SK-N-SH treated with all-trans-retinoic acid at 6 μM for 48 hours (cell line): ENCODE results near the gene ARHGAP10.

Source experiments
- ATAC-seq: fragments of 200-7000 bp; cut with Tn5 transposase; 3 replicates; pipeline ENCODE4 v1.9.1; 2020; ENCODE audit warnings: mild to moderate bottlenecking, moderate library complexity
- ARNTL ChIP-seq: fragments of 450-650 bp; formaldehyde crosslinking; IDR thresholded peaks from 2 replicates; pipeline ENCODE4 v1.5.0; 2020; ENCODE audit warnings: low read depth, mild to moderate bottlenecking, moderate library complexity, borderline replicate concordance
- BACH2 ChIP-seq: fragments of 250-450 bp; sonication (Bioruptor Pico); IDR thresholded peaks from 2 replicates; pipeline ENCODE4 v1.9.0; 2021; ENCODE audit warnings: mild to moderate bottlenecking, borderline replicate concordance
- CSRNP3 ChIP-seq: fragments of 250-450 bp; sonication (Bioruptor Pico); IDR thresholded peaks from 2 replicates; pipeline ENCODE4 v1.5.1; 2021; ENCODE audit warnings: mild to moderate bottlenecking, moderate library complexity
- ESRRG ChIP-seq: fragments of 250-450 bp; sonication (Bioruptor Pico); IDR thresholded peaks from 2 replicates; pipeline ENCODE4 v1.6.1; 2021; ENCODE audit warnings: mild to moderate bottlenecking
- ISL1 ChIP-seq: fragments of 250-450 bp; sonication (Bioruptor Pico); IDR thresholded peaks from 2 replicates; pipeline ENCODE4 v2.1.2; 2022; ENCODE audit warnings: mild to moderate bottlenecking, moderate library complexity
- PATZ1 ChIP-seq: fragments of 250-450 bp; sonication (Bioruptor Pico); IDR thresholded peaks from 2 replicates; pipeline ENCODE4 v1.8.0; 2020; ENCODE audit warnings: mild to moderate bottlenecking, moderate library complexity, borderline replicate concordance
- POU6F1 ChIP-seq: fragments of 250-450 bp; sonication (Bioruptor Pico); IDR thresholded peaks from 2 replicates; pipeline ENCODE4 v1.8.0; 2021; ENCODE audit warnings: low read depth, mild to moderate bottlenecking, moderate library complexity, borderline replicate concordance
- PPARA ChIP-seq: fragments of 250-450 bp; sonication (Bioruptor Pico); IDR thresholded peaks from 2 replicates; pipeline ENCODE4 v1.5.0; 2020; ENCODE audit warnings: mild to moderate bottlenecking, borderline replicate concordance
- RARB ChIP-seq: fragments of 250-450 bp; sonication (Bioruptor Pico); IDR thresholded peaks from 2 replicates; pipeline ENCODE4 v1.8.0; 2021; ENCODE audit warnings: mild to moderate bottlenecking, moderate library complexity
- SNAI2 ChIP-seq: fragments of 250-450 bp; sonication (Bioruptor Pico); IDR thresholded peaks from 2 replicates; pipeline ENCODE4 v1.5.0; 2020; ENCODE audit warnings: mild to moderate bottlenecking, moderate library complexity
- TCF4 ChIP-seq: fragments of 250-450 bp; sonication (Bioruptor Pico); IDR thresholded peaks from 2 replicates; pipeline ENCODE4 v1.8.0; 2021; ENCODE audit warnings: mild to moderate bottlenecking, moderate library complexity, borderline replicate concordance
- TOX ChIP-seq: fragments of 250-450 bp; sonication (Bioruptor Pico); IDR thresholded peaks from 2 replicates; pipeline ENCODE4 v1.8.0; 2021; ENCODE audit warnings: mild to moderate bottlenecking, moderate library complexity, borderline replicate concordance
- ZC3H10 ChIP-seq: fragments of 250-450 bp; sonication (Bioruptor Pico); IDR thresholded peaks from 2 replicates; pipeline ENCODE4 v1.5.1; 2021; ENCODE audit warnings: mild to moderate bottlenecking, moderate library complexity
- ZFP3 ChIP-seq: fragments of 250-450 bp; sonication (Bioruptor Pico); IDR thresholded peaks from 2 replicates; pipeline ENCODE4 v1.5.0; 2020; ENCODE audit warnings: mild to moderate bottlenecking, moderate library complexity
- ZNF70 ChIP-seq: fragments of 450-650 bp; formaldehyde crosslinking; IDR thresholded peaks from 2 replicates; pipeline ENCODE4 v1.5.0; 2020; ENCODE audit warnings: mild to moderate bottlenecking, moderate library complexity
- ZNF8 ChIP-seq: fragments of 450-650 bp; formaldehyde crosslinking; IDR thresholded peaks from 2 replicates; pipeline ENCODE4 v1.5.0; 2020; ENCODE audit warnings: mild to moderate bottlenecking, moderate library complexity
- TF ChIP-seq, protein P1 (sequence below): fragments of 250-450 bp; sonication (Bioruptor Pico); IDR thresholded peaks from 2 replicates; pipeline ENCODE4 v1.5.0; 2020; ENCODE audit warnings: mild to moderate bottlenecking, moderate library complexity

Gene ARHGAP10

DNA sequence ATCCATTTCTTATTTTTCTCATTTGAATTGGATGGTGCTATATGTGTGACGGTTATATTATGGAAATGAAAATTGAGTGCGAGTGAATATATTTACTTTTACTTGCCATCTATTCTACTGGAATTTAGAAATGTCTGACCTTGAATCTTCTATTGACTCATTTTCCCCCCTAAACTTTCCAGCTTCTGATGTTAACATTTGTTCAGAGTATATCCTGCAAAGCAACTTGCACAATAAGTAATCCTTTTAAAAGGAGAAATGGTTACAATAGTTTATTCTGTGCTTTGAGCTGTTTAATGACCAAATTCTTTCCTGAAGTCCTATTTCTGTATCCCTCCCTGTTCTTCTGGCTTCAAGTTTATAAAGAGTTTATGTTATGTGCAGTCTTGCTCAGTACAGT, 116.7 kb downstream of the ARHGAP10 start:
- ATAC-seq = no peak
- TF ChIP-seq ESRRG (CRISPR knock-in tag) (no peak), ISL1 (CRISPR knock-in tag) (no peak), PATZ1 (CRISPR knock-in tag) (no peak), ARNTL (CRISPR knock-in tag) (no peak), CSRNP3 (CRISPR knock-in tag) (no peak), RARB (CRISPR knock-in tag) (no peak), PPARA (no peak)

DNA sequence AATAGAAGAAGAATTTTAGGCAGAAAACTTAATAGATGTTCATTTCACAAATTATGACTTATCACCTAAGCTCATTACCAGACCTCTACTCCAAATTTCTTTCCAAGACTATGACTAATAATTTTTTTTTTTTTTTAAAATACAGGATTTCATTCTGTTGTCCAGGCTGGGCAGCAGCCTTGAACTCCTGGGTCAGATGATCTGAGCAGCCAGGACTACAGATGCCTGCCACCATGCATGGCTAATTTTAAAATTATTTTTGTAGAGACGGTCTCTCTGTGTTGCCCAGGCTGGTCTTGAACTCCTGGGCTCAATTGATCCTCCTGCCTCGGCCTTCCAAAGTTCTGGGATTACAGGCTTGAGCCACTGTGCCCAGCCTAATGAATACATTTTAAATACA, 119.2 kb downstream of the ARHGAP10 start:
- no peak for ATAC-seq
- TF ChIP-seq, protein P1, sequence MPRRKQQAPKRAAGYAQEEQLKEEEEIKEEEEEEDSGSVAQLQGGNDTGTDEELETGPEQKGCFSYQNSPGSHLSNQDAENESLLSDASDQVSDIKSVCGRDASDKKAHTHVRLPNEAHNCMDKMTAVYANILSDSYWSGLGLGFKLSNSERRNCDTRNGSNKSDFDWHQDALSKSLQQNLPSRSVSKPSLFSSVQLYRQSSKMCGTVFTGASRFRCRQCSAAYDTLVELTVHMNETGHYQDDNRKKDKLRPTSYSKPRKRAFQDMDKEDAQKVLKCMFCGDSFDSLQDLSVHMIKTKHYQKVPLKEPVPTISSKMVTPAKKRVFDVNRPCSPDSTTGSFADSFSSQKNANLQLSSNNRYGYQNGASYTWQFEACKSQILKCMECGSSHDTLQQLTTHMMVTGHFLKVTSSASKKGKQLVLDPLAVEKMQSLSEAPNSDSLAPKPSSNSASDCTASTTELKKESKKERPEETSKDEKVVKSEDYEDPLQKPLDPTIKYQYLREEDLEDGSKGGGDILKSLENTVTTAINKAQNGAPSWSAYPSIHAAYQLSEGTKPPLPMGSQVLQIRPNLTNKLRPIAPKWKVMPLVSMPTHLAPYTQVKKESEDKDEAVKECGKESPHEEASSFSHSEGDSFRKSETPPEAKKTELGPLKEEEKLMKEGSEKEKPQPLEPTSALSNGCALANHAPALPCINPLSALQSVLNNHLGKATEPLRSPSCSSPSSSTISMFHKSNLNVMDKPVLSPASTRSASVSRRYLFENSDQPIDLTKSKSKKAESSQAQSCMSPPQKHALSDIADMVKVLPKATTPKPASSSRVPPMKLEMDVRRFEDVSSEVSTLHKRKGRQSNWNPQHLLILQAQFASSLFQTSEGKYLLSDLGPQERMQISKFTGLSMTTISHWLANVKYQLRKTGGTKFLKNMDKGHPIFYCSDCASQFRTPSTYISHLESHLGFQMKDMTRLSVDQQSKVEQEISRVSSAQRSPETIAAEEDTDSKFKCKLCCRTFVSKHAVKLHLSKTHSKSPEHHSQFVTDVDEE (CRISPR knock-in tag) = no peak
- TF ChIP-seq ZNF70 (no peak), TOX (no peak)
- TF ChIP-seq, all 23 proteins: peak for 0

DNA sequence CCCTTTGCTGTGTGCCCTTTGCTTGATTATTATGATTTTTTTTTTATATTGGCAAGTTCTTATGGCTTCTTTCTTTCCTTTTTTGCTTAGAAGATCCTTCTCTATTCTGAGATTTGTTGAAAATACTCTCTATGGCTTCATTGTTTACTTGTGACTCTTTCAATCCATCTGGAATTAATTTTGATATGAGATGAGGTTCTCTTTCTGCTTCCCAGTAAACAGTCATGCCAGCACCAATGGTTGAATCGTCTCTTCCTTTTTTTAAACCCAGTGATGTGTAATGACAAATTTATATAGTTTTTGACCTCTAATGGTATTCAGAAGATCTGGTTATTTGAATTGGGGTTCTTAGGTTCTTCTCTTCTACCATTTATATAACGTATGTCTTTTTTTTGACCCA, 121.8 kb downstream of the ARHGAP10 start:
- ATAC-seq = peak; percentile 91
- TF ChIP-seq TCF4 (CRISPR knock-in tag) (peak; percentile 56), ARNTL (CRISPR knock-in tag) (no peak), ZNF70 (no peak), ZC3H10 (CRISPR knock-in tag) (no peak), BACH2 (CRISPR knock-in tag) (no peak), SNAI2 (CRISPR knock-in tag) (no peak), PATZ1 (CRISPR knock-in tag) (no peak), ZFP3 (CRISPR knock-in tag) (no peak)
- TF ChIP-seq, protein P1 (CRISPR knock-in tag) = no peak

DNA sequence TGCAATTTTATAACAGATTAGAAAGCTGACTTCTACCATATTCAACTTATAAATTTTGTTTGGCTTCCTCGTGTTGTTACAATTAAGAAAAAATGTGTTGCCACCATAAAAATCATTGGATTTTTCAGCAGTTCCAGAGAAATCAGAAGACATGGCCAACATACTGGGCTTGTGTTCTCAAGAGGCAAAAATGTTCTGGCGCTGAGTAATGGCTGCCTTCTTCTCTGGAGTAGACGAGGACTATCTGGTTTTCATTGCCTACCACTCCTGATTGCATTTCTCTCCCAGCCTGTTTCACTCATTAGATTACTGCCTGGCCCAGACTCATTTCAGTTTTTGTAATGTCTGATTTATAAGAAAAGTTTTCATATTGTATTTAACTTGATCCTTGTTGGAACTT, 122.3 kb downstream of the ARHGAP10 start:
- ATAC-seq = peak; percentile 36; the same call in 2 of the 3 replicates
- TF ChIP-seq ISL1 (CRISPR knock-in tag) = no peak
- no peak for TF ChIP-seq TOX
- no peak for TF ChIP-seq ZNF8 (CRISPR knock-in tag)
- TF ChIP-seq POU6F1 (CRISPR knock-in tag) = no peak
- TF ChIP-seq, all 23 proteins: peak for 0
